ENCODE data around the gene PCSK1N.

Gene PCSK1N

GRCh38 chrX:48787505-48788443, 47.6 kb downstream of the PCSK1N start:
- DNase-seq: no peak

- DNase-seq: no peak
These were observed 48.4 kb downstream of the PCSK1N start for GRCh38 chrX:48786825-48787504.

- no peak for DNase-seq
These were observed 49.0 kb downstream of the PCSK1N start, which contains the start of gene GATA1 for GRCh38 chrX:48786341-48786800. Gene GATA1 (plus strand): TSS chrX:48786590. CDS start chrX:48791110, 4,520 bp downstream.

DNA sequence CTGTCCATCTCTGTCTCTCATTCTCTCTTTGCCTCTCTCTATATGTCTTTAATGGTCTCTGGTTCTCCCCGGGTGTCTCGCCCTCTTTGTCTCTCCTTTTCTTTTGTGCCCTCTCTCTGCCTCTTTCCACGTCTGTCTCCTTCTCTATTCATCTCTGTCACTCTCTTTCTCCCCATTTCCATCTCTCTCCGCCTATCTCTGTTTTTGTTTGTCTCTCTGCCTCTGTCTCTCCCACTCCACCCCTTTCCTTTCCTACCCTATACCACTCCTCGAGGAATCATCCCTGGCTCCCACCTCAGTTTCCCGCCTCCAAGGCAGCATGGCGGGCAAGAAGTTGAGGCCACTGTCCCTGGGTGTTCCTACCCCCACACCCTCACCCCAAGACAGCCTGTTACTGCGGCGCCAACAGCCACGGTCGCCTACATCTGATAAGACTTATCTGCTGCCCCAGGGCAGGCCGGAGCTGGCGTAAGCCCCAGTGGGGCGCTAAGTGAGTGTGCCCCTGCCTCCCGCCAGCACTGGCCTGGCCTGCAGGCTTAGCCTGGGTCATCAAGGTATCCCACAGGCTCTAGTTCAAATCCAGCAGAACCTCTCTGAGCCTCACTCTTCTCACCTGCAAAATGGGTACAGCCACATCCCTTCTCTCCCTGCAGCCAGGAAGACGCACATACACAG, 49.7 kb downstream of the PCSK1N start:
- no peak for DNase-seq

- DNase-seq: no peak
These were observed 50.2 kb downstream of the PCSK1N start for GRCh38 chrX:48785186-48785539.

- DNase-seq: no peak
These were observed 50.7 kb downstream of the PCSK1N start for GRCh38 chrX:48784726-48785125.

- no peak for DNase-seq
These were observed 52.6 kb downstream of the PCSK1N start for GRCh38 chrX:48782795-48783194.

DNA sequence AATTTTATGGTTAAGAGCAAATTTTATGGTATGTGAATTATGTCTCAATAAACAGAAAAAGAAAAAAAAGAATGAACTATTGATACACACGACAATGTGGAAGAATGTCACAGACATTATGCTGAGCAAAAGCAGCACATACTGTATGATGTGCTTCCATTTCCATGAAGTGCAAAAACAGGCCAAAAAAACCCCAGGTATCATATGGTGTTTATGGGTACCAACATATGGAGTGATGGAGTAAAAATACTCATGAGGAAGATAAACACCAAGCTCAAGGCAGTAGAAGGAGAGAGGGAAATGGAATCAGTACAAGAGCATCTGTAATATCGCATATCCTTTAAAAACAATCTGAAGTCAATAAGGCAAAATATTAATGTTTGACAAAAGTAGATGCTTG, 53.2 kb downstream of the PCSK1N start:
- DNase-seq: no peak

DNA sequence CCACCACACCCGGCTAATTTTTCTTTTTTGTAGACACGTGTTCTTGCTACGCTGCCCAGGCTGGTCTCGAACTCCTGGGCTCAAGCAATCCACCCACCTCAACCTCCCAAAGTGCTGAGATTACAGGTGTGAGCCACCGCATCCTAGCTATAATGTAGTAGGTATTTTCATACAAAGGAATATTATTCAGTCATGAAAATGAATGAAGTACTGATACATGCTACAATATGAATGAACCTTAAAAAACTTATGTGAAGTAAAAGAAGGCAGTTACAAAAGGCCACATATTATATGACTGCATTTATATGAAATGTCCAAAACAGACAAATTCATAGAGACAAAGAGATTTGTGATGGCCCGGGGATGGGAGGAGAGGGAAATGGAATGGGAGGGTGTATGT, 53.7 kb downstream of the PCSK1N start:
- no peak for DNase-seq

All from CD4-positive, alpha-beta T cell treated with Interleukin-1 beta for 1 hour (primary cell).